ENCODE data around the gene PKNOX2.

The PKNOX2 gene

DNA sequence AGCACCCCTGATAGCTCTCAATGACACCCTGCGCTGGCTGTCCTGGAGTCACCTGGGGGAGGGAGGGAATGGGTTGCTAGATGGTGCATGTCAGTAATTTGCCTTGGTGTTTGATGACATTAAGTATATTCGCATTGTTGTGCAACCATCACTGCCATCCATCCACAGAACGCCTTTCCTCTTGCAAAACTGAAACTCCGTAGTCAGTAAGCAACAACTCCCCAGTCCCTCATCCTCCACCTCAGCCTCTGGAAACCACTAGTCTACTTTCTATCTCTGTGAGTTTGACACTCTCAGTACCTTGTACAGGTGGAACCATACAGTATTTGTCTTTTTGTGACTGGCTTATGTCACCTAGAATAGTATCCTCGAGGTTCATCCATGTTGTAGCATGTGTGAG lies 62.6 kb downstream of the PKNOX2 start:
- FAIRE-seq, result peak; percentile 5
- DNase-seq (ENCODE audit: insufficient read length), result no peak
- TF ChIP-seq POLR2AphosphoS5 (IDR thresholded peaks at IDR 0.05; ENCODE audit: low read depth, low read length) (no peak), POLR2A (IDR thresholded peaks at IDR 0.05; ENCODE audit: low read depth, low read length) (no peak), TAF1 (IDR thresholded peaks at IDR 0.05; ENCODE audit: borderline replicate concordance, low read depth, low read length) (no peak)

DNA sequence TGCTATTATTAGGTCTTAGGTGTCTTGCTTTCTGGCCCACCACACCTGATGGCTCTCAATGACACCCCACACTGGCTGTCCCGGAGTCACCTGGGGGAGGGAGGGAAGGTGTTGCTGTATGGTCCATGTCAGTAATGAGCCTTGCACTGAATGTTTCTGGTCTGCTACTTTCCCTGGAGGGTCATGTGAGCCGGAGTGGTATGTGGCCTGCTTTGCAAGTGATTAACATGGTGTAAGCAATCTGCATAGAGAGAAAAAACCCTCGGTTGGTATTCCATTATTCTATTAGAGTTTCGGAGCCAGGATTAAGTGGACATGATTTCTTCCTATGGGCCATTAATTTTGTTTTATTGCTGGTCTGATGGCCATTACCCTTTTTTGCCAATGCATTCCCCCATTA lies 63.9 kb downstream of the PKNOX2 start:
- no peak for FAIRE-seq
- no peak for DNase-seq (ENCODE audit: insufficient read length)
- TF ChIP-seq POLR2AphosphoS5 (IDR thresholded peaks at IDR 0.05; ENCODE audit: low read depth, low read length) (no peak), POLR2A (IDR thresholded peaks at IDR 0.05; ENCODE audit: low read depth, low read length) (no peak), TAF1 (IDR thresholded peaks at IDR 0.05; ENCODE audit: borderline replicate concordance, low read depth, low read length) (no peak)

DNA sequence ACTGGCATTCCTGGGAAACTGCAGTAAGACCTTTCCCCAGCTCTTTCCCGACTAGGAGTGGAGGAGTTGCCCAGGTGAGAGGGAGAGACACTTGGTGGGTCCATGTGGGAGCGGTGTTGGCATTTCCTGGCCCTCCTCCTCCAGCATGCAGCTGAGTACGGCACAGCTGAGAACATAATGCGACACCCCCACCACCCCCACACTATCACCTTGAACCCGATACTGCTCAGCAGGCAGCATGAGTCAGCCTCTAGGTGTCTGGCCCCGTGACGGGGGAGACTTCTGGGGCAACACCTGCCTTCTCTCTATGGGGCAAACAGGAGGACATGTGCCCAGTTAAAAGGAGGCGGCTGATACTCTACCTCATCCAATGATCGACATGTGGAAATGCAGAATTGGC lies 64.4 kb downstream of the PKNOX2 start:
- DNase-seq (ENCODE audit: insufficient read length) (no peak), FAIRE-seq (no peak)
- TF ChIP-seq POLR2A (IDR thresholded peaks at IDR 0.05; ENCODE audit: low read depth, low read length) (no peak), TAF1 (IDR thresholded peaks at IDR 0.05; ENCODE audit: borderline replicate concordance, low read depth, low read length) (no peak), POLR2AphosphoS5 (IDR thresholded peaks at IDR 0.05; ENCODE audit: low read depth, low read length) (no peak)

DNA sequence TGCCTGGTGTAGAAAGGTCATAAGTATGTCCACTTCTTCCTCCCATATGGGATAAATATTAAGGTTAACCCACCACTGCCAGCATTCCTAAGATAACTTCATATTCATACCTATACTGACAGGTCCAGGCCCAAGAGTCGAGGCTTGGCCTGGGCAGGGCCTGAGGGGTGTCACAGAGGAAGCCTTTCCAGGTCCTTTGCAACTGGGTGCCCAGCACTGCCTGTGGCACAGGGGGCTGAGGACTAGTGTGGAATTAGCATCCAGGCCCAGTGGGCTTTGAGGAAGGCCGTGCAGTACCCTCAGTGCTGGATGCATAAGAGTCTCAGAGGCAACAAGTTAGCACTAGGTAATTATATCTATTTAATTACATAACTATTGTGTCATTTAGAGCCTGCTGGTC lies 65.4 kb downstream of the PKNOX2 start:
- DNase-seq (ENCODE audit: insufficient read length) (no peak), FAIRE-seq (no peak)
- TF ChIP-seq POLR2A (IDR thresholded peaks at IDR 0.05; ENCODE audit: low read depth, low read length) (no peak), TAF1 (IDR thresholded peaks at IDR 0.05; ENCODE audit: borderline replicate concordance, low read depth, low read length) (no peak), POLR2AphosphoS5 (IDR thresholded peaks at IDR 0.05; ENCODE audit: low read depth, low read length) (no peak)

DNA sequence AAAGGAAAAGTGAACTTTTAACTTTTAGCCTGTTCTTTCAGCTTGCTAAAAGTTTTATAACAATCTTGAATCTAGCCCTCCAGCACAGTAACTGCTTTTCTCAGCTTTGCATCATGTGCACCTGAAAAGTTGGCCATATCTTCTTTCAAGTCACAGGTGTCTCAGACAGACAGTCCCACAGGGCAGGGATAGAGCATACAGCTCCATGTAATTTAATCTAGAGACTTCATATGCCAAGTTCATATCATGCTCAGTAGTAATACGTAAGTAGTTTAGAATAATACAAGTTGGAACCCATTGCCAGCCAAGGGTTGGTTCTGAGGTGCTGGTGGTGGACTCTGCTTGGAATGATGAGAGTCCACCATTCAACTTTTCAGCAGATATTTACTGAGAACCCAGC lies 68.6 kb downstream of the PKNOX2 start:
- no peak for FAIRE-seq

DNA sequence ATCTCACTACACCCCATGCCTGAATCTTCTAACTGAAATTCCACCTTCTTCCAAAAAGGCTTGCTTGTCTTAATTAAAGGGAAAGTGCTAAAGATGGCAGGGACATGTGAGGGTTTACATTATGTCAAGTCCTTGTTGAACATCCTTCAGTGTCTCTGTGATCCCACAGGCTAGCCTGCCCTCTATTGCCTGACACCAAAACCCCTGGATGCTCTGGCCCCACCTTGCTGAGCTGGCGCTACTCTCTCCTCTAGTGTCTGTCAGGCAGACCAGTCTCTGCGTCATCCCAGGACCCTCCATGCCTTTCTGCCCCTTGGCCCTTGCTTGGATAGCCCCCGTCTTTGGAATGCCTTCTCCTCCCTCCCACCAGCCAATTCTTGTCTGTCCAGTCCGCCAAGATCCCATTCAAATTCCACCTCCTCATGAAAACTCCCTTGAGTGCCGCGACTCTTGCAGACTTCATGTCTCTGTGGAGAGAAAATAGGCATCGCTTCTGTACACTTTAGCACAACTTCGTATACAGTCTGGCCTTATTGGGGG lies 69.3 kb downstream of the PKNOX2 start:
- FAIRE-seq, result no peak
- no peak for DNase-seq (ENCODE audit: insufficient read length)

More for the DNA sequence above, 68.6 kb downstream of the PKNOX2 start:
- TF ChIP-seq POLR2AphosphoS5 (IDR thresholded peaks at IDR 0.05; ENCODE audit: low read depth, low read length), result no peak
- TF ChIP-seq TAF1 (IDR thresholded peaks at IDR 0.05; ENCODE audit: borderline replicate concordance, low read depth, low read length), result no peak
- no peak for TF ChIP-seq POLR2A (IDR thresholded peaks at IDR 0.05; ENCODE audit: low read depth, low read length)
- no peak for DNase-seq (ENCODE audit: insufficient read length)

DNA sequence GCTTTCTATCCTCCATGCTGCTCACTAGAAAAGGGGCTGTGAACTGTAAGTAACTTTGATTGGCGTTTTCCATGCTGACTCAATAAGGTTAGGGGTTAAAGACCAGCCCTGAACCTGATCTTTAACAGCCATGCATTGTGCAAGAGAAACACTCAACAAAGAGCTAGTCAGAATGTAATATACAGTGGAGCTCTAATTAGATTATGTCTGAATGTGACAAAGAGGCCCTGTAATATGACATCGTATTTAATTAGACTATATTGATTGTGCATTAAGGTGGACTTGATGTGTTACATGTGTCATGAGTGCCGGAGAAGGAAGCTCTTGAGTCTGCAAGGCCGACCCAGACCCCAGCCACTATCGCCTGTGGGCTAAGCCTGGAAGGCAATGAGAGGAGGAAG lies 70.5 kb downstream of the PKNOX2 start:
- no peak for DNase-seq (ENCODE audit: insufficient read length)

More for the DNA sequence above, 69.3 kb downstream of the PKNOX2 start:
- TF ChIP-seq POLR2AphosphoS5 (IDR thresholded peaks at IDR 0.05; ENCODE audit: low read depth, low read length) (no peak), POLR2A (IDR thresholded peaks at IDR 0.05; ENCODE audit: low read depth, low read length) (no peak), TAF1 (IDR thresholded peaks at IDR 0.05; ENCODE audit: borderline replicate concordance, low read depth, low read length) (no peak)

DNA sequence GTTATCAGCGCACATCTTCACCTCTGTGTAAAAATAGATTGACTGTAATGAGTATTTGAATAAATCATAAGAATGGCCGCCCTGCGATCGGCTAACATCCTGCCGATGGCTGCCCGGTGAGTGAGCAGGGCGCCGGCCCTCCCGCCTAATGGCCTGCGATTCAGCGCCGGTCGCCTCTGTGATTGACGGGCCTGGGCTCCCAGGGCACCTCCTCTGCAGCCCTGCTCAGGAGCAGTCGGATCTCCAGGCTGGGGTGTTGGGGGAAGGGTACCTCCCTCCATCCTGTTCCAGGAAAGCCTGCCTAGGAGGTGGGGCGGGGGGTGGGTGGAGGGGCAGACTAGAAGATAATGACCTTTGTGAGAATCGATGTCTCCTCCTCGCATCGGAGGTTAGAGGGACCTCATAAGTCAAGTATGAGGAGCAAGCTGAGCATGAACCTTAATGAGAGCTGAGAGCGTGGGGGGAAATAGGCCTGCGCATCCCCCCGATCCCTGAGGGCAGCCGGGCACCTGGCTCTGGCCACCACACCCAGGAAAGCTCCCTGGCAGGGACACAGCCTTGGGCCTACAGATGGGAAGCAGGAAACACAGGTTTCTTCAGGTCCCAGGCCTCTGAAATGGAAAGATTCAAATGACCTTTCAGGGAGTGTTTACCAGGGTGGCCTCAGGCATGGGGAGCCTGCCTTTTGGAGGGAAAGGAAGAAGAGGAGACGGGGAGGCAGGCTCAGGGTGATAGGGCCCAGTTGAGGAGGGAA lies 71.7 kb downstream of the PKNOX2 start:
- DNase-seq (ENCODE audit: insufficient read length) (no peak), FAIRE-seq (no peak)
- TF ChIP-seq POLR2A (IDR thresholded peaks at IDR 0.05; ENCODE audit: low read depth, low read length) (no peak), TAF1 (IDR thresholded peaks at IDR 0.05; ENCODE audit: borderline replicate concordance, low read depth, low read length) (no peak), POLR2AphosphoS5 (IDR thresholded peaks at IDR 0.05; ENCODE audit: low read depth, low read length) (no peak)

More for the DNA sequence above, 70.5 kb downstream of the PKNOX2 start:
- TF ChIP-seq POLR2AphosphoS5 (IDR thresholded peaks at IDR 0.05; ENCODE audit: low read depth, low read length) (no peak), POLR2A (IDR thresholded peaks at IDR 0.05; ENCODE audit: low read depth, low read length) (no peak), TAF1 (IDR thresholded peaks at IDR 0.05; ENCODE audit: borderline replicate concordance, low read depth, low read length) (no peak)
- FAIRE-seq, result no peak

DNA sequence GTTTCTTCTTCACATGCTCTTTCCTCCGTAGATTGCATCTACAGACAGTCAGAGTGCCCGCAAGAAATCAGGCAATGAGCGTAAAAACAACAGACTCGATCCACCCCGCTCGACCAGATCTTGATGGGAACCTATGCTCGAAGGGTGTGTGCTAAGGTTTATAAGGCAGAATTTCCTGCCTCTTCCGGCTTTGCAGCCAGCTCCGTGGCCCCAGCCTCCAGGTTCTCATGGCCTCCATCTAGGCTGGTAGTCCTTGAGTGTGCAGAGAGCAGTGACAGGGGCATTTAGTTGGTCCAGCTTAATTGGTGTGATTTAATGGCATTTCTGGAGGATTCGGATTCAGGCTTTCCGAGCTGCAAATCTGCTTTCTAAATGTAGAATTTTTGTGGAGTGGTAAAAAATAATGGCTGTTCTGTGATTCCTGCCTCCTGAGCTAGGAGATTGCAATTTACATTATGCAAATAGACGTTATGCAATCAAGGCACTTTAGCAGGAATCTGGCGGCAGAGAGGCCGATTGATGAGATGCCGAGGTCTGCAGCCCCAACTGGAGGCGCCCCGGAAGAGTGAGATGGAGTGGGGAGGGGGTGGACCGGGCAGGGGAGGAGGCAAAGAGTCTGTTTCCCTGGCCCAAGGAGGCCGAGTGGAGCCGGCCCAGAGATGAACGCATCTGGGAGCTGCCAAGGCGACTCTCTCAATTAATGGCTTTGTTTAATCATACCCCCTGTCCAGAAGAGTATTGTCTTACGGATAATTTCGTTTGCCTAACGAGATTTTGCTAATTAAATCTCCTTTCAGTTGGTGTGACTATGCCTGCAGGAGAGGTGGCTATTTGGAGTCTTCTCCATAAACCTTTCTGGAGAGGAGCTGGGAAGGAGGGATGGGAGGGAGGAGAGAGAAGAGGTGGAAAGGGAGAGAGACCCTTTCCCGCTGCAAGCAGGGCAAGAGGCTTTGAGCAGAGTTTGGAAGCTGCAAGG lies 75.3 kb downstream of the PKNOX2 start:
- no peak for DNase-seq (ENCODE audit: insufficient read length)
- TF ChIP-seq TAF1 (IDR thresholded peaks at IDR 0.05; ENCODE audit: borderline replicate concordance, low read depth, low read length) (no peak), POLR2A (IDR thresholded peaks at IDR 0.05; ENCODE audit: low read depth, low read length) (no peak)
- FAIRE-seq, result no peak

DNA sequence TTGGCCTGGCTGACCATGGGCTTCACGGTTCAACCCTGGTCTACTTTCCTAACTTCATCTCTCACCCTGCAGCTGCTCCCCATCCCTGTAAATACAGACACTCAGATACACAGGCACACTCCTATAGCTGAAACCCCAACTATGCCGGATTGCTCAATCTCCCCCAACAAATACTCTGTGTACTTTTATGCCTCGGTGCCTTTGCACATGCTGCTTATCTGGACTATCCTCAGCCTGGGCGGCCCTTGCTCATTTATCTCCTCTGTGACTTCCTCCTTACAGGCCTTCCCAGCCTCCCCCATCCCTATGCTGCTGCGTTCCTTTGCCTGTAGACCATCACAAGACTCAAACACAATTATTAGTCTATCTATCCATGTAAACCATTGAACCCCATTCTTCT lies 76.6 kb downstream of the PKNOX2 start:
- DNase-seq (ENCODE audit: insufficient read length) (no peak), FAIRE-seq (no peak)
- TF ChIP-seq POLR2AphosphoS5 (IDR thresholded peaks at IDR 0.05; ENCODE audit: low read depth, low read length), result no peak

DNA sequence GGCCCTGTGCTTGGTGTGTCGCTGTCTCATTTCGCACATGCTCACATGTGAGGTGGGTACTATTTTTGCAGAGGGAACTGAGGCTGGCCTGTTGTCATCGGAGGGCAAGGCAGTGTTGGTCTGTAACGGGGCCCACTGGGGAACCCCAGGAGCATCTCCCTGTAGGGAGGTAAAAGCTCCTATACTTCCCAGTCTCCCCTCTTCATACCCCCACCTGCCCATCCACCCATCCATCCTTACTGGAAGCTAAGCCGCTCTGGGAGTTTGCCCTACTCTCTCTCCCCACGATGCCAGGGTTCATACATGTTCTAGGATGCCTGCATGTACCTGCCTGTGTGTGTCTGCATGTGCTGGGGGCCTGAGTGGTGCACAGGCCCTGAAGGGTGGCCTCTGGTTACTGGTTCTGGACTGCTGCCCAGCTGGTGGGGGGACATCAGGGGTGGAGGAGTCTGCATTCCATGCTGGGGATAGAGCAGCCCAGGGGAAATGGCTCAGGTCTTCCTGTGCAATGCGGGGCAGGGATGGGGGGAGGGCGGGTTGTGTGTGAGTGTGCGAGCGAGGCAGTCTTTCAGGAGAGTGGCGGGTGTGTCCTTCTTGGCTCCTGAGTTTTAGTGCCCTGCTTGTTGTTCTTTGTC lies 77.7 kb downstream of the PKNOX2 start:
- TF ChIP-seq POLR2AphosphoS5 (IDR thresholded peaks at IDR 0.05; ENCODE audit: low read depth, low read length) (no peak), POLR2A (IDR thresholded peaks at IDR 0.05; ENCODE audit: low read depth, low read length) (no peak), TAF1 (IDR thresholded peaks at IDR 0.05; ENCODE audit: borderline replicate concordance, low read depth, low read length) (no peak)
- FAIRE-seq (no peak), DNase-seq (ENCODE audit: insufficient read length) (no peak)

All from GM12892 (cell line).